HCT116 (cell line): Measurements from ENCODE around the gene CRTC1. TPM values are rescaled to one million over a fixed set of nuclear protein-coding genes. Genes with fewer than 3 reads are reported as not detected.

ENCODE experiments used
- ATAC-seq: fragments of 200-7000 bp; cut with Tn5 transposase; 2 replicates; pipeline ENCODE4 v1.9.1; 2020; ENCODE audit warnings: mild to moderate bottlenecking, moderate library complexity
- BruUV-seq: library from RNA; stranded (reverse); fragments of 400-500 nt; replicated peaks from 2 replicates; lab custom pipeline; 2021; lab: Mats Ljungman, UMichigan
- CTCF ChIA-PET: fragments of 300-600 bp; sonication (Branson Sonifier 250); formaldehyde crosslinking; loops from one replicate; lab custom pipeline; 2021; ENCODE audit warnings: antibody characterized with exemption; lab: Charles Lee
- POLR2A ChIA-PET: fragments of 300-600, 350-600 bp; sonication (Branson Sonifier 250); formaldehyde crosslinking; loops from one replicate; lab custom pipeline; 2021; ENCODE audit warnings: antibody characterized with exemption; lab: Charles Lee
- RAD21 ChIA-PET, 2 experiments: fragments of 300-600 bp; sonication (Branson Sonifier 250); formaldehyde crosslinking; loops; one replicate each; lab custom pipeline; 2023; ENCODE audit warnings: low total read pairs in 2 of 2; ENCODE audit not compliant: uncharacterized antibody in 2 of 2, unreplicated experiment in 2 of 2, low non-redundant PET in 1 of 2; lab: Charles Lee
- DNase-seq: peaks from one replicate; pipeline ENCODE4 v3.0.0-alpha.2; 2010; ENCODE audit warnings: low read depth, low spot score
- H2AFZ ChIP-seq: fragments of 200-600 bp; shearing (Covaris generic), sonication (generic); 2 replicates; pipeline ENCODE4 v1.6.1; 2017; ENCODE audit warnings: low read depth, mixed run types, mixed read lengths, antibody characterized with exemption, low read length; ENCODE audit not compliant: poor library complexity, severe bottlenecking
- H3K27ac ChIP-seq: 2 replicates; pipeline ENCODE4 v1.5.1; 2012; ENCODE audit warnings: low read depth, low read length
- H3K27me3 ChIP-seq: fragments of 200-600 bp; sonication (generic); 2 replicates; pipeline ENCODE4 v1.6.1; 2016; ENCODE audit warnings: mixed run types, low read length, mixed read lengths; ENCODE audit not compliant: insufficient read depth
- H3K36me3 ChIP-seq, 2 experiments: fragments of 200-500 bp in 1 of 2; fragments of 200-600 bp in 1 of 2; sonication (Bioruptor generic) in 1 of 2; sonication (generic) in 1 of 2; 2 replicates each; pipeline versions ENCODE4 v1.5.1 to v1.6.1; 2014 to 2016; ENCODE audit warnings: low read length in 2 of 2, inconsistent platforms in 1 of 2, mixed read lengths in 1 of 2, mixed run types in 1 of 2; ENCODE audit not compliant: insufficient read depth in 2 of 2, control insufficient read depth in 1 of 2
- H3K4me1 ChIP-seq, 2 experiments: fragments of 200-600 bp in 1 of 2; sonication (generic) in 1 of 2; 2 replicates each; pipeline versions ENCODE4 v1.5.1 to v1.6.1; 2012 to 2017; ENCODE audit warnings: low read length in 2 of 2, inconsistent platforms in 1 of 2, mild to moderate bottlenecking in 1 of 2, mixed read lengths in 1 of 2, mixed run types in 1 of 2, moderate library complexity in 1 of 2; ENCODE audit not compliant: insufficient read depth in 2 of 2, control insufficient read depth in 1 of 2
- H3K4me2 ChIP-seq: fragments of 200-600 bp; sonication (generic); 2 replicates; pipeline ENCODE4 v1.6.1; 2017; ENCODE audit warnings: mixed run types, low read length, mixed read lengths
- H3K4me3 ChIP-seq, 2 experiments: fragments of 200-600 bp in 1 of 2; sonication (generic) in 1 of 2; replicated peaks in 1 of 2; 2 replicates each; pipeline ENCODE4 v1.5.1; 2011 to 2016; ENCODE audit warnings: low read length in 2 of 2, control low read depth in 1 of 2, low read depth in 1 of 2, mild to moderate bottlenecking in 1 of 2, mixed read lengths in 1 of 2, mixed run types in 1 of 2
- H3K79me2 ChIP-seq: fragments of 200-600 bp; sonication (generic); 2 replicates; pipeline ENCODE4 v1.6.1; 2017; ENCODE audit warnings: mild to moderate bottlenecking, mixed run types, low read length, moderate library complexity, mixed read lengths; ENCODE audit not compliant: insufficient read depth
- H3K9ac ChIP-seq: fragments of 200-600 bp; sonication (generic); 2 replicates; pipeline ENCODE4 v1.6.1; 2016; ENCODE audit warnings: low read length, mixed read lengths
- H3K9me2 ChIP-seq: fragments of 200-600 bp; sonication (generic), shearing (Covaris generic); 2 replicates; pipeline ENCODE4 v1.6.1; 2017; ENCODE audit warnings: mixed run types, mild to moderate bottlenecking, moderate library complexity; ENCODE audit not compliant: insufficient read depth
- H3K9me3 ChIP-seq, 2 experiments: fragments of 200-500 bp in 1 of 2; fragments of 200-600 bp in 1 of 2; sonication (Bioruptor generic) in 1 of 2; sonication (generic) in 1 of 2; 2 replicates each; pipeline ENCODE4 v1.6.1; 2014 to 2017; ENCODE audit warnings: low read length in 2 of 2, mixed read lengths in 2 of 2, inconsistent platforms in 1 of 2, low read depth in 1 of 2, mild to moderate bottlenecking in 1 of 2, mixed run types in 1 of 2, moderate library complexity in 1 of 2; ENCODE audit not compliant: control insufficient read depth in 1 of 2, insufficient read depth in 1 of 2
- H4K20me1 ChIP-seq: fragments of 200-600 bp; sonication (generic), shearing (Covaris generic); 2 replicates; pipeline ENCODE4 v1.6.1; 2017; ENCODE audit warnings: mixed run types, mild to moderate bottlenecking, moderate library complexity; ENCODE audit not compliant: insufficient read depth
- CBX3 ChIP-seq: IDR thresholded peaks from 2 replicates; pipeline ENCODE4 v1.6.1; 2012; ENCODE audit warnings: low read depth
- CEBPB ChIP-seq: IDR thresholded peaks from 2 replicates; pipeline ENCODE4 v1.6.1; 2012; ENCODE audit warnings: low read depth
- EGR1 ChIP-seq: IDR thresholded peaks from 2 replicates; pipeline ENCODE4 v1.6.1; 2012; ENCODE audit warnings: low read depth
- EZH2phosphoT487 ChIP-seq: fragments of 200-600 bp; IDR thresholded peaks from 2 replicates; pipeline ENCODE4 v1.6.1; 2018; ENCODE audit warnings: antibody characterized with exemption, borderline replicate concordance
- FOSL1 ChIP-seq: IDR thresholded peaks from 2 replicates; pipeline ENCODE4 v1.6.1; 2012; ENCODE audit warnings: low read depth
- JUND ChIP-seq: IDR thresholded peaks from 2 replicates; pipeline ENCODE4 v1.6.1; 2012
- MAX ChIP-seq: IDR thresholded peaks from 2 replicates; pipeline ENCODE4 v1.6.1; 2012
- POLR2A ChIP-seq: IDR thresholded peaks from 2 replicates; pipeline ENCODE4 v1.7.0; 2011; ENCODE audit warnings: borderline replicate concordance; ENCODE audit not compliant: insufficient read depth, insufficient read length; ENCODE audit errors: extremely low read depth
- RAD21 ChIP-seq: IDR thresholded peaks from 2 replicates; pipeline ENCODE4 v1.6.1; 2012; ENCODE audit warnings: low read depth, mild to moderate bottlenecking
- SIN3A ChIP-seq: IDR thresholded peaks from 2 replicates; pipeline ENCODE4 v1.6.1; 2012; ENCODE audit warnings: low read depth
- SP1 ChIP-seq: IDR thresholded peaks from 2 replicates; pipeline ENCODE4 v1.6.1; 2012; ENCODE audit warnings: low read depth
- SRF ChIP-seq: IDR thresholded peaks from 2 replicates; pipeline ENCODE4 v1.6.1; 2012; ENCODE audit warnings: low read depth
- ZNF274 ChIP-seq: fragments of 200-500 bp; sonication (Bioruptor generic); IDR thresholded peaks from 2 replicates; pipeline ENCODE4 v1.6.1; 2014; ENCODE audit warnings: mild to moderate bottlenecking, low read depth, low read length, inconsistent platforms
- intact Hi-C: fragments of 100-400 bp; cut with micrococcal nuclease; formaldehyde crosslinking; loops from 2 replicates; pipeline ENCODE4 v1.10.0; 2022
- total RNA-seq: library from RNA; stranded (reverse); gene quantifications from one replicate; pipeline ENCODE4 v1.2.1, GENCODE V29; 2021; ENCODE audit not compliant: unreplicated experiment
- TF ChIP-seq, protein P1 (sequence below): IDR thresholded peaks from 2 replicates; pipeline ENCODE4 v1.6.1; 2012; ENCODE audit warnings: low read depth

The CRTC1 gene
- total RNA-seq, 1 experiment from 2014 or later: 14.9 TPM

GRCh38 chr19:18665771-18666202, 17.7 kb upstream of the CRTC1 start:
- Histone ChIP-seq H3K9ac (no peak overlapping the region), H3K27me3 (no peaks in the 10 kb centered on the region), H4K20me1 (no peaks in the 10 kb centered on the region), H3K4me3 (no peak overlapping the region), H3K4me2 (no peak overlapping the region), H3K4me1 (peaks cover 4 to 9% of the 10 kb centered on the region in 2 experiments; a peak in 3 of 4 replicates), H2AFZ (no peak overlapping the region), H3K9me2 (no peaks in the 10 kb centered on the region), H3K36me3 (no peaks in the 10 kb centered on the region), H3K27ac (no peak overlapping the region), H3K9me3 (no peaks in the 10 kb centered on the region), H3K79me2 (peaks cover 4% of the 10 kb centered on the region; the same call in 1 of the 2 replicates)
- POLR2A ChIA-PET: no interaction called here
- BruUV-seq: no TSS peak
- TF ChIP-seq, protein P1, sequence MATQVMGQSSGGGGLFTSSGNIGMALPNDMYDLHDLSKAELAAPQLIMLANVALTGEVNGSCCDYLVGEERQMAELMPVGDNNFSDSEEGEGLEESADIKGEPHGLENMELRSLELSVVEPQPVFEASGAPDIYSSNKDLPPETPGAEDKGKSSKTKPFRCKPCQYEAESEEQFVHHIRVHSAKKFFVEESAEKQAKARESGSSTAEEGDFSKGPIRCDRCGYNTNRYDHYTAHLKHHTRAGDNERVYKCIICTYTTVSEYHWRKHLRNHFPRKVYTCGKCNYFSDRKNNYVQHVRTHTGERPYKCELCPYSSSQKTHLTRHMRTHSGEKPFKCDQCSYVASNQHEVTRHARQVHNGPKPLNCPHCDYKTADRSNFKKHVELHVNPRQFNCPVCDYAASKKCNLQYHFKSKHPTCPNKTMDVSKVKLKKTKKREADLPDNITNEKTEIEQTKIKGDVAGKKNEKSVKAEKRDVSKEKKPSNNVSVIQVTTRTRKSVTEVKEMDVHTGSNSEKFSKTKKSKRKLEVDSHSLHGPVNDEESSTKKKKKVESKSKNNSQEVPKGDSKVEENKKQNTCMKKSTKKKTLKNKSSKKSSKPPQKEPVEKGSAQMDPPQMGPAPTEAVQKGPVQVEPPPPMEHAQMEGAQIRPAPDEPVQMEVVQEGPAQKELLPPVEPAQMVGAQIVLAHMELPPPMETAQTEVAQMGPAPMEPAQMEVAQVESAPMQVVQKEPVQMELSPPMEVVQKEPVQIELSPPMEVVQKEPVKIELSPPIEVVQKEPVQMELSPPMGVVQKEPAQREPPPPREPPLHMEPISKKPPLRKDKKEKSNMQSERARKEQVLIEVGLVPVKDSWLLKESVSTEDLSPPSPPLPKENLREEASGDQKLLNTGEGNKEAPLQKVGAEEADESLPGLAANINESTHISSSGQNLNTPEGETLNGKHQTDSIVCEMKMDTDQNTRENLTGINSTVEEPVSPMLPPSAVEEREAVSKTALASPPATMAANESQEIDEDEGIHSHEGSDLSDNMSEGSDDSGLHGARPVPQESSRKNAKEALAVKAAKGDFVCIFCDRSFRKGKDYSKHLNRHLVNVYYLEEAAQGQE: no peak
- no peak for TF ChIP-seq CEBPB
- no peak for TF ChIP-seq FOSL1
- TF ChIP-seq MAX: no peak
- ATAC-seq (no peak), DNase-seq (no peak)
- CTCF ChIA-PET: no interaction called here
- intact Hi-C loops: no loop called here
- RAD21 ChIA-PET: no interaction called here

DNA sequence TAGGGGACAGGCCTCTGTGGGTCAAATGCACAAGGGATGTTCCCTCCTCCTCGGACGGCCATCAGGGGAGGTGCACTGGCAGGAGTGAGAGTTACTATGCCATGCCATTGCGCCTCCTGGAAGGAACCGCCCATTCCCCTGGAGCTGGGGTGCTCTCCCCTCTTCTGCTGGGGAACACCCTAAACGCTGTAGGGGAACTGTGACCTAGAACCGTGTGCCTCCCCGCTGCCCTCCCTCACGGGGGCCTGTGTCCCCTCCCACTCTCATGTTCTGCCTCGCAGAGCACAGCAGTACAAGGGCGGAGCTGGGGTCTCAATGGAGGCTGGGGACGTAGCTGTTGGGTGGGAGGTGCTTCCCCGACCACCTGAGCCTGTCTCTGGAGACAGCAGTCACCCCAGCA, 17.2 kb upstream of the CRTC1 start:
- intact Hi-C loops: no loop called here
- ChIA-PET POLR2A (no interaction called here), RAD21 (no interaction called here), CTCF (no interaction called here)
- Histone ChIP-seq H3K9me3 (no peaks in the 10 kb centered on the region), H4K20me1 (no peaks in the 10 kb centered on the region), H3K27me3 (no peaks in the 10 kb centered on the region), H3K4me2 (no peak overlapping the region), H2AFZ (no peak overlapping the region), H3K36me3 (no peaks in the 10 kb centered on the region), H3K79me2 (peaks cover 2% of the 10 kb centered on the region; the same call in 1 of the 2 replicates), H3K9me2 (no peaks in the 10 kb centered on the region), H3K9ac (no peak overlapping the region), H3K27ac (no peak overlapping the region), H3K4me1 (peaks cover 4 to 7% of the 10 kb centered on the region in 2 experiments; a peak in 3 of 4 replicates), H3K4me3 (no peak overlapping the region)
- no peak for DNase-seq
- ATAC-seq: no peak
- no TSS peak for BruUV-seq
- TF ChIP-seq ZNF274 (no peak), SP1 (no peak), CBX3 (no peak), CEBPB (no peak), SIN3A (no peak), FOSL1 (no peak), SRF (no peak), EZH2phosphoT487 (no peak), EGR1 (no peak), RAD21 (no peak), JUND (no peak), POLR2A (no peak)
- TF ChIP-seq, protein P1: no peak
